GM21447 (cell line): Measurements from ENCODE around the gene TCP11L2.
A peak's percentile ranks its signal among the peaks of the same experiment; 100 is the strongest.
"Not testable (repeated sequence)": the region's sequence is repeated elsewhere in the genome, so short reads cannot be mapped to it uniquely, and the experiment has no call there.

Experiments used
- ATAC-seq: cut with Tn5 transposase; IDR thresholded peaks from one replicate; pipeline ENCODE4 v1.9.1; 2021; ENCODE audit not compliant: unreplicated experiment

The TCP11L2 gene

GRCh38 chr12:106282457-106283097, 20.0 kb upstream of the TCP11L2 start:
- ATAC-seq, result no peak

- ATAC-seq, result no peak
Observed at GRCh38 chr12:106284358-106285105, 18.0 kb upstream of the TCP11L2 start.

GRCh38 chr12:106285982-106286381, 16.6 kb upstream of the TCP11L2 start:
- ATAC-seq, result no peak

- ATAC-seq, result not testable (repeated sequence)
Observed at GRCh38 chr12:106286576-106287162, 15.9 kb upstream of the TCP11L2 start.

- no peak for ATAC-seq
Observed at GRCh38 chr12:106287364-106287763, 15.2 kb upstream of the TCP11L2 start.

- ATAC-seq, result no peak
Observed at GRCh38 chr12:106288101-106288493, 14.4 kb upstream of the TCP11L2 start.

- no peak for ATAC-seq
Observed at GRCh38 chr12:106288494-106289195, 13.9 kb upstream of the TCP11L2 start.

- ATAC-seq, result no peak
Observed at GRCh38 chr12:106289196-106289681, 13.3 kb upstream of the TCP11L2 start.

GRCh38 chr12:106290666-106291065, 11.9 kb upstream of the TCP11L2 start:
- ATAC-seq, result no peak

- no peak for ATAC-seq
Observed at GRCh38 chr12:106291342-106291741, 11.2 kb upstream of the TCP11L2 start.

- no peak for ATAC-seq
Observed at GRCh38 chr12:106292339-106292738, 10.2 kb upstream of the TCP11L2 start.

- no peak for ATAC-seq
Observed at GRCh38 chr12:106296179-106296877, 6.2 kb upstream of the TCP11L2 start.

GRCh38 chr12:106297075-106297474, 5.5 kb upstream of the TCP11L2 start:
- ATAC-seq, result no peak

GRCh38 chr12:106297681-106298080, 4.9 kb upstream of the TCP11L2 start:
- ATAC-seq, result no peak

- no peak for ATAC-seq
Observed at GRCh38 chr12:106299202-106299774, 3.2 kb upstream of the TCP11L2 start.

GRCh38 chr12:106300761-106301160, 1.8 kb upstream of the TCP11L2 start:
- no peak for ATAC-seq

GRCh38 chr12:106301241-106301610, 1.3 kb upstream of the TCP11L2 start:
- ATAC-seq, result no peak

GRCh38 chr12:106301611-106302321, 767 bp upstream of the TCP11L2 start:
- peak; percentile 69 for ATAC-seq

GRCh38 chr12:106303202-106303820, 778 bp downstream of the TCP11L2 start:
- peak; percentile 29 for ATAC-seq
